Activated gamma-delta T cell (primary cell): ENCODE results near the gene GPATCH4.
"Not testable (repeated sequence)": the region's sequence is repeated elsewhere in the genome, so short reads cannot be mapped to it uniquely, and the experiment has no call there.

Source experiments
- DNase-seq: peaks from one replicate; lab custom pipeline; 2025; lab: John Stamatoyannopoulos, UW

Gene GPATCH4

DNA sequence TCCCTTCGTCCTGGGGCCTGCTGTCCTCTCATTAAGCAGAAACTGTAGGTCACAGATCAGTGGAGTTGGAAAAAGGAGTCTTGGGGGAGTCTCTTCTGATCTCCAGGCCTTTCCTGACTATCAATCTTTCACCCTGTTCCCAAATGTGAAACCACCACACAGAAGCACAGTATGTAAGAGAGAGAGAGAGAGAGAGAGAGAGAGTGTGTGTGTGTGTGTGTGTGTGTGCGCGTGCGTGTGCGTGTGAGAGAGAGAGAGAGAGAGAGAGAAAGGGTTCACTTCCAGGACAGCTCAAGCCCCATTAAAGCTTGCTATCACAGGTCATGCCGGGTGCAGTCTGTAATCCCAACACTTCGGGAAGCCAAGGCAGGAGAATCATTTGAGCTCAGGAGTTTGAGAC, 23.2 kb downstream of the GPATCH4 start:
- DNase-seq = no peak

GRCh38 chr1:156577550-156577949, 23.7 kb downstream of the GPATCH4 start:
- DNase-seq = no peak

DNA sequence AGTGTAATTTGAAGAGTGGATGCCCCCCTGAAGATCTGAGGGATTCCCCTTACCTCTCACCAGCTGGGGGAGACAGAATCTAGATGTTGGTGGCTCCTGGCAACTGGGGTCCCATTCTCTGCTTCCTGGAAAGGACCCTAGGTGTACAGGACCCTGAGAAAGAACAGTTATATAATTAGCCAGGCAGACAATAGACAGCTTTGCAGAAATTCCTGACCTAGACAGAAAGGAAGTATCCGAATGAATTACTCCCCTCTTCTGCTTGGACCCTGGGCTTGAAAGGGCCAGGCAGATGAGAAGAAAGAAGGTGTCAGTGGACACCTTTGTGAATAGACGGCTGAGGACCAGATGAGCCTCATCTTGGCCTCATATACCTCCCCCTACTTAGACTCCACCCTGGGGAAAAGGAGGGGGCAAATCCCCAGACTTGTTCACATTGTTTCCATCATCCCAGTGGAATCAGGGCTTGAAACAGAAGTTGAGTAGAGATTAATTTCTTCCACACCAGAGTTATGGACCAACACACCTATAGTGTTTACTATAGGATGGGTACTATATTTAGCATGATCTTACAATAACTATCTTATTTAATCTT, 27.1 kb downstream of the GPATCH4 start:
- no peak for DNase-seq

GRCh38 chr1:156572663-156573018, 28.6 kb downstream of the GPATCH4 start:
- no peak for DNase-seq

GRCh38 chr1:156571919-156572662, 29.2 kb downstream of the GPATCH4 start, which contains the start of gene IQGAP3:
Gene IQGAP3 (minus strand): TSS chr1:156572565. CDS start chr1:156572529, 36 bp downstream.
- peak; percentile 31 for DNase-seq

DNA sequence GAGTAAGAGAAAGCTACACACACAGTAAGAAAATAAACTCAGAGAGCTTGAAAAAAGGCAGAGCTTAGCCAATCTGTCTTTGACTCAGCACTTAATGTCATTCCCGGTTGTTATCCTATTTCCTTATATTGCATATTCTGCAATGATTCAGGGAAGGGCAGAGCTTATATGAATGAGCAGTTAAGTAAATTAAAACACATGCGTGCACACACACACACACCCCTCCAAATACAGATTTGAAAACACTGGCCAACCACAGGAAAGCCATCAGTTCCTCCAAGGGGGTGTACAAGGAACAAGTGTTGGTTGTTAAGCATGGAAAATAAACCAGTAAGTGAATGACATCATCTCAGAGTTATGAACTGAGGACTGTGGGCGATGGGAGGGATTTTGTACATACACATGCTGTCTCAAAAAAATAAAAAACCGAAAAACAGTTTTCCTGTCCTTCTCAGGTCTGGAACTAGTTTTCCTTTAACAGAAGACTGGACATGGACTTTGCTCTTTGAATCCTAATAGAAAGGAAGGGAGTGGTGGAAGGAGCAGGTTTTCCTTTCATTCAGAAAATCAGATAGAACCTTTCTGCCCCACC, 29.9 kb downstream of the GPATCH4 start:
- DNase-seq = no peak

DNA sequence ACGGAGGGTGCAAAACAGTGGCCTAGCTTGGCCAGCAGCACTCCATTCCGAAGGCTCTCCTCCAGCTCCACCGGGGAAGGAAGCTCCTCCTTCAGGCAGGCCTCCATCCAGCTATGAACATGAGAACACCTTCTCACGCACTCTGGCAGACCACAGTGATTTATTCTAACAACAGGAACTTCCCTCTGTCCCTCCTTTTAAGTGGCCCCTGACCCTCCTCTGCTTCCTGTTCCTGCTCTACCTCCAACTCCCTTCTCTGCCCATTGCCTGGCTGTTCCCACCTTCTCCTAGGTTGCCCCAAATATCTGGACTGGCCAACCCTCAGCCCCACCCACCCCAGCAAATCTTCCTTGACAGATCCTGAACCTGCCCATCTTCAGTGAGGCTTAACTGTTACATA, 34.8 kb downstream of the GPATCH4 start:
- no peak for DNase-seq

GRCh38 chr1:156565519-156565918, 35.8 kb downstream of the GPATCH4 start:
- no peak for DNase-seq

GRCh38 chr1:156560585-156561163, 40.6 kb downstream of the GPATCH4 start:
- DNase-seq = no peak

DNA sequence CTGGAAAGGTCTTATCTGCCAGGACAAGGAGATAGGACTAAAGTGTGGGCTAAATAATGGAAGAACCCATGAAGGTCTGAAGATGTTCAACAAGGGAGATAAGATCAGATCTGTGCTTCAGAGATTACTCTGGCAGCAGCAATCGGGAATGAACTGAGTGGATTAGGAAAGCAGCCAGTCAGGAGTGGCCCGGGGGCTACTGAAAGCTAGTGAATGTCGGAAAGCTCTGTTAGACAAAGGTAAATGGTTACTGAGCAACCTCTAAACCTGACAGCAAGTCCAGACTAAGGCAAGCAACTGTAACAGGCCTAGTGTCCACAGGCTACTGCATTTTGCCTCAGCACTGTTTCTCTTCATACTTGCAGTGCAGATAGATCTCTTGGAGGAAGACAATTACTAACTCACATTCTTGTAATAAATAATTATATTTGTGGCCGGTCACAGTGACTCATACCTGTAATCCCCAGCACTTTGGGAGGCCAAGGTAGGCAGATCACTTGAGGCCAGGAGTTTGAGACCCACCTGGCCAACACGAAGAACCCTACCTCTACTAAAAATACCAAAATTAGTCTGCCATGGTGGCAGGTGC, 41.4 kb downstream of the GPATCH4 start:
- no peak for DNase-seq

DNA sequence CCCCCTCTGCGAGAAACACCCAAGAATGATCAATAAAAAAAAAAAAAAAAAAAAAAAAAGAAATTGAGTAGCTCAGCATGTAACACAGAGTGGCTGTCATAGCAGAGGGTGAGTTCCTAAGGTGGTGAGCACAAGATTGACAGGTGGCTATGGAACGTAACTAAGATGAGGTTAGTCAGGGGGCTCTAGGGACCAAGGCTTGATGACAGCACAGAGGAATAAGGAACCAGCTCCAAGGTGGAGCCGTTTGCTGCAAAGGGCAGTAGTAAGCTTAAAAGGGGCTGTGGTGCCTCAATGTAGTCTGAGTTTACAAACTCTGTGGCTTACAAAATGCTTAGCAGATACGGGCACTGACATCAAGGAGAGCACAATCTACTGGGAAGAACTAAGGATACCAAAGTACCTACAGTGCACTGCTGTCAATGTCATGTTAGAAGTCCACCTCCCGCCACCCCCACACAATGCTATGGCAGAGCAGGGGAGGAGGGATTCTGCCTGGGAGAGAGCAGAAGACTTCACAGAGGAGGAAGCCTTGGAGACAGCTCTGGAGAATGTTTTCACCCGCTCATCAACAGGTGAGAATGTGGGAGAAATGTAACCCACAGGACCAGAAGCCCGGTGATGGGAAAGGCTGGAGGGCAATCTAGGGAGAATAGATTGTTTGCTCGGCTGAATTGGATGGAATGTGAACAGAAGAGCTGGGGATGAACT, 42.0 kb downstream of the GPATCH4 start:
- no peak for DNase-seq

GRCh38 chr1:156556354-156556753, 44.9 kb downstream of the GPATCH4 start:
- no peak for DNase-seq

GRCh38 chr1:156555715-156556114, 45.6 kb downstream of the GPATCH4 start:
- DNase-seq = no peak

GRCh38 chr1:156554971-156555370, 46.3 kb downstream of the GPATCH4 start:
- DNase-seq = no peak

DNA sequence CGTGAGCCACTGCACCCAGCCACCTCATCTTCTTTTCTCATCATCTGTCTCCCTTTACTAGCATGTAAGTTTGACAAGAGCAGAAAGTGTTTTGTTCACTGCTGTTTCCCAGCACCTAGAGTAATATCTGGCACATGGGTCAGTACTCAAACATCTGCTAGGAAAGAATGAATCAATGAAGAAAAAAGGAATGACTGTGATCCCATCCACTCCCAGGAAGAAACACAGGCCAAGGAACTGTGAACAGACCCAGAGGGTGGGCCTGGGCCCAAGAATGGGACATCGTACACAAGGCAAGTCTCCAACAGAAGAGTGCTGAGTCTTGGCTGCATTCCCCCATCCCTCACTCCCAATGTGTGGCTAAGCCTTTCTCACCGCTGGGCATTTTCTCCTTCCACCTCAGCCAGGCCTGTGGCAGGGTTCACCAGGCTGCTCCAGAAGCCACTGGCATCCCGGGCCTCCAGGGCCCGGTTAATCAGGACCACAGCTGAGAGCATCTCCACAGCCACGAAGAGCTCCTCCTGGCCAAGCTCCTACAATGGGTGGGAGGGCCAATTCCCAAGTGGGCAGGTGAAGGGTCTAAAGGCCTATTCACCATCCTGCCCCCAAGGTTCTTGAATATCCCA, 47.3 kb downstream of the GPATCH4 start:
- DNase-seq = no peak

GRCh38 chr1:156552937-156553336, 48.3 kb downstream of the GPATCH4 start:
- not testable (repeated sequence) for DNase-seq

DNA sequence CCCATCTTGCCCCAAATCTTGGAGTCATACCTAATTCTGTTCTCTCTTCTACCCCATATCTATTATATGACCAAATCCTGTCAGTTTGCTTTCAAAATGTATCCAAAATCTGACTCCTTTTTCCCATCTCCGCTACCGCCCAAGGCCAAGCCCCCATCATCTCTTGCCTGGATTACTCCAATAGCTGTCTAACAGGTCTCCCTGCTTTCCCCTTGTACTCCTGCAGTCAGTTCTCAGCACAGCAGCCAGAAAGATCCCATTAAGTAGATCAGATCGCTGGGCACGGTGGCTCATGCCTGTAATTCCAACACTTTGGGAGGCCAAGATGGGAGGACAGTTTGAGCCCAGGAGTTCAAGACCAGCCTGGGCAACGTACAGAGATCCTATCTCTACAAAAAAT, 48.8 kb downstream of the GPATCH4 start:
- DNase-seq = no peak

- no peak for DNase-seq
These were observed 49.4 kb downstream of the GPATCH4 start for GRCh38 chr1:156551869-156552268.

GRCh38 chr1:156551066-156551643, 50.1 kb downstream of the GPATCH4 start:
- DNase-seq = no peak

DNA sequence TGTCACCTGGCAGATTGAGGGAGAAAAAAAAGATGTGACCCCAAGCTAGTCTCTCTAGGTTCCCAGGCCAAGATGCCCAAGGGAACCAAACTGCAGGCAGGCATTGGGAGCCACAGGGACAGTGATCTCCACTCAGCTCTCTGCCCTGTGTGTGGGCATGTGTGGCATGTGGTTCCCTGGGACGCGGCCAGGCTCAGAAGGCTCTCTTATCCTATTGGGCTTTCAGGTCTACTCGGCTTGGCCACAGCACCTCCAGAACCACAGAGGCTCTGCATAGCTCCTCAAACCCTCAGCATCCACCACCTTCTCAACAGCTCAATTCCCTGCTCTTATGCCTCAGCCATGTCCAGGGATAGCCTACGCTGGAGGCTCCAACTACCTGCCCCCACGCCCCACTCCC, 50.9 kb downstream of the GPATCH4 start:
- DNase-seq = no peak

DNA sequence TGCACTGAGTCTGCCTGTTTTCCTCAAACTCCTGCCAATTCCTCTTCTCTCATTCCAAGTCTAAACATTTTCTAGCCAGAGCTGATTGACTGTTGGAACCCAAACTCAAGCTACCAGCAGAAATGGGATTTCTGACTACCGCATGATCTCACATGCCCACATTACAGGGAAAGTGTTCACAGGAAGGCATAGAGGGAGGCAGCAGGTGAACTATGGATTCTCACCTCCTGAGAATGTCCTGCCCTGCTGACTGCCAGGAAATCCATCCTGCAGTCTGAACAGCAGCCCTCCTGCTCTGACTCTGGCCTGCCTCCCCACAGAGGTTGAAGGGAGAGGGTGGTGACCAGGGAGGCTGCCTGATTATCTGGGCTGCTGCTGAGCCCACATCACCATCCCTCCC, 51.4 kb downstream of the GPATCH4 start:
- DNase-seq = no peak
